Activated CD4-positive, alpha-beta T cell treated with anti-CD3 and anti-CD28 coated beads, Interleukin-10, Interleukin-2, amounts not matched to agents 100 ng/mL and 50 ng/mL, durations not matched to agents 16 hours and 8 hours (primary cell): ENCODE data around the gene C11orf86.
"Not testable (repeated sequence)": the region's sequence is repeated elsewhere in the genome, so short reads cannot be mapped to it uniquely, and the experiment has no call there.

ENCODE experiments used
- DNase-seq: peaks from one replicate; pipeline ENCODE4 v3.0.0-alpha.2; 2020

The C11orf86 gene

GRCh38 chr11:66992041-66992440 is 16.9 kb downstream of the C11orf86 start:
- DNase-seq, result no peak

- no peak for DNase-seq
Measured at GRCh38 chr11:66996609-66997273, 21.6 kb downstream of the C11orf86 start.

- DNase-seq, result no peak
Measured at GRCh38 chr11:66999555-66999954, 24.5 kb downstream of the C11orf86 start.

- DNase-seq, result no peak
Measured at GRCh38 chr11:67001332-67001731, 26.2 kb downstream of the C11orf86 start.

- DNase-seq, result no peak
Measured at GRCh38 chr11:67002297-67002913, 27.3 kb downstream of the C11orf86 start.

- DNase-seq, result no peak
Measured at GRCh38 chr11:67002921-67003411, 27.9 kb downstream of the C11orf86 start.

GRCh38 chr11:67005200-67005599 is 30.1 kb downstream of the C11orf86 start:
- DNase-seq, result not testable (repeated sequence)

- DNase-seq, result peak; percentile 32
Measured at GRCh38 chr11:67006029-67006884, 31.2 kb downstream of the C11orf86 start.

GRCh38 chr11:67007126-67007525 is 32.0 kb downstream of the C11orf86 start:
- DNase-seq, result no peak

GRCh38 chr11:67010296-67010905 is 35.3 kb downstream of the C11orf86 start:
- DNase-seq, result no peak

GRCh38 chr11:67013511-67014045 is 38.5 kb downstream of the C11orf86 start:
- no peak for DNase-seq

GRCh38 chr11:67014343-67014742 is 39.2 kb downstream of the C11orf86 start:
- no peak for DNase-seq

GRCh38 chr11:67015048-67015447 is 39.9 kb downstream of the C11orf86 start:
- no peak for DNase-seq

GRCh38 chr11:67016550-67016949 is 41.4 kb downstream of the C11orf86 start:
- DNase-seq, result no peak

- DNase-seq, result peak; percentile 50
Measured at GRCh38 chr11:67020949-67021348, 45.8 kb downstream of the C11orf86 start.

GRCh38 chr11:67022341-67022933 is 47.3 kb downstream of the C11orf86 start:
- DNase-seq, result no peak

- DNase-seq, result no peak
Measured at GRCh38 chr11:67022961-67023956, 48.2 kb downstream of the C11orf86 start, which contains the start of gene SYT12. Gene SYT12 (plus strand): TSS chr11:67023134. CDS start chr11:67030145, 7,011 bp downstream.

- no peak for DNase-seq
Measured at GRCh38 chr11:67023957-67024353, 48.9 kb downstream of the C11orf86 start.

GRCh38 chr11:67024410-67024809 is 49.3 kb downstream of the C11orf86 start:
- DNase-seq, result peak; percentile 71

GRCh38 chr11:67024966-67025365 is 49.9 kb downstream of the C11orf86 start:
- DNase-seq, result no peak

GRCh38 chr11:67025750-67026149 is 50.6 kb downstream of the C11orf86 start:
- no peak for DNase-seq
